GM12878 (cell line): ENCODE results near the gene NHSL1. TPM values are rescaled to one million over a fixed set of nuclear protein-coding genes. Genes with fewer than 3 reads are reported as not detected.

Experiments used
- ATAC-seq: fragments of 200-7000 bp; cut with Tn5 transposase; 3 replicates; pipeline ENCODE4 v1.9.1; 2020; ENCODE audit warnings: mild to moderate bottlenecking, moderate library complexity
- BruUV-seq: library from RNA; stranded (reverse); fragments of 400-500 nt; replicated peaks from 2 replicates; lab custom pipeline; 2021; lab: Mats Ljungman, UMichigan
- CTCF ChIA-PET: fragments of 300-600 bp; sonication (Branson Sonifier 250); formaldehyde crosslinking; extraction: SDS; loops from one replicate; lab custom pipeline; 2021; ENCODE audit warnings: inconsistent platforms; lab: Yijun Ruan, JAX
- POLR2A ChIA-PET: fragments of 350-600 bp; formaldehyde crosslinking; extraction: SDS; loops from one replicate; lab custom pipeline; 2021; ENCODE audit warnings: inconsistent platforms; lab: Charles Lee
- RAD21 ChIA-PET: fragments of 300-600 bp; sonication (Branson Sonifier 250); formaldehyde crosslinking; loops from one replicate; lab custom pipeline; 2023; ENCODE audit warnings: antibody characterized with exemption; ENCODE audit not compliant: unreplicated experiment; lab: Charles Lee
- SMC1A ChIA-PET: fragments of 300-600 bp; sonication (Branson Sonifier 250); formaldehyde crosslinking; loops from one replicate; lab custom pipeline; 2023; ENCODE audit not compliant: unreplicated experiment, uncharacterized antibody; lab: Charles Lee
- DNase-seq: peaks from one replicate; pipeline ENCODE4 v3.0.0-alpha.2; 2011; ENCODE audit warnings: low read depth, low spot score
- FAIRE-seq: peaks from 3 replicates; lab custom pipeline; 2011; peaks lifted over from hg19 to GRCh38; lab: Jason Lieb, UNC
- H2AFZ ChIP-seq: 2 replicates; pipeline ENCODE4 v1.6.0; 2011; ENCODE audit warnings: low read depth, low read length, control low read depth; ENCODE audit not compliant: control insufficient read depth
- H3K27ac ChIP-seq: 2 replicates; pipeline ENCODE4 v1.5.1; 2011; ENCODE audit warnings: control low read depth; ENCODE audit not compliant: control insufficient read depth, insufficient read depth
- H3K27me3 ChIP-seq, 2 experiments: replicated peaks in 1 of 2; 2 replicates each; pipeline versions ENCODE4 v1.6.0 to v1.6.1; 2011; ENCODE audit warnings: low read length in 1 of 2; ENCODE audit not compliant: control insufficient read depth in 2 of 2, insufficient read depth in 2 of 2
- H3K36me3 ChIP-seq, 2 experiments: 2 replicates each; pipeline ENCODE4 v1.5.1; 2011; ENCODE audit warnings: low read length in 1 of 2; ENCODE audit not compliant: control insufficient read depth in 2 of 2, insufficient read depth in 2 of 2
- H3K4me1 ChIP-seq: 2 replicates; pipeline ENCODE4 v1.6.1; 2011; ENCODE audit warnings: mild to moderate bottlenecking, low read length, moderate library complexity, mixed read lengths; ENCODE audit not compliant: control insufficient read depth, insufficient read depth
- H3K4me2 ChIP-seq: 2 replicates; pipeline ENCODE4 v1.6.0; 2011; ENCODE audit warnings: control low read depth; ENCODE audit not compliant: control insufficient read depth, insufficient read depth
- H3K4me3 ChIP-seq: fragments of 200-600 bp; sonication (generic); 2 replicates; pipeline ENCODE4 v1.5.1; 2016
- H3K79me2 ChIP-seq: 2 replicates; pipeline ENCODE4 v1.6.0; 2011; ENCODE audit warnings: low read length; ENCODE audit not compliant: control insufficient read depth, insufficient read depth
- H3K9ac ChIP-seq: 2 replicates; pipeline ENCODE4 v1.8.0; 2011; ENCODE audit warnings: low read length, control low read depth, mixed read lengths; ENCODE audit not compliant: control insufficient read depth, insufficient read depth
- H3K9me3 ChIP-seq: replicated peaks from 3 replicates; pipeline ENCODE4 v1.5.1; 2011; ENCODE audit warnings: mild to moderate bottlenecking, low read length; ENCODE audit not compliant: control insufficient read depth, insufficient read depth
- H4K20me1 ChIP-seq: 2 replicates; pipeline ENCODE4 v1.6.0; 2011; ENCODE audit not compliant: control insufficient read depth, insufficient read depth
- BCL11A ChIP-seq: IDR thresholded peaks from 2 replicates; pipeline ENCODE4 v1.6.1; 2011; ENCODE audit warnings: low read depth, low read length
- BMI1 ChIP-seq: fragments of 450-650 bp; IDR thresholded peaks from 2 replicates; pipeline ENCODE4 v1.6.1; 2016; ENCODE audit warnings: mild to moderate bottlenecking, moderate library complexity, borderline replicate concordance
- CBX5 ChIP-seq: sonication (generic); IDR thresholded peaks from 2 replicates; pipeline ENCODE4 v1.6.1; 2016; ENCODE audit warnings: low read depth, moderate library complexity, mild to moderate bottlenecking, inconsistent platforms
- CHD1 ChIP-seq: IDR thresholded peaks from 2 replicates; pipeline ENCODE4 v1.6.1; 2012; ENCODE audit warnings: low read depth, low read length, improper control_type of control experiment
- HDGF ChIP-seq: fragments of 450-650 bp; IDR thresholded peaks from 2 replicates; pipeline ENCODE4 v1.6.1; 2016; ENCODE audit warnings: antibody characterized with exemption
- IKZF1 ChIP-seq: fragments of 450-650 bp; conservative IDR thresholded peaks from 2 replicates; pipeline ENCODE4 v1.6.1; 2017; ENCODE audit warnings: antibody characterized with exemption, mild to moderate bottlenecking
- NFXL1 ChIP-seq: fragments of 450-650 bp; IDR thresholded peaks from 2 replicates; pipeline ENCODE4 v1.6.1; 2017; ENCODE audit warnings: antibody characterized with exemption, mild to moderate bottlenecking, borderline replicate concordance
- NFYB ChIP-seq: IDR thresholded peaks from 2 replicates; pipeline ENCODE4 v1.6.1; 2011; ENCODE audit warnings: low read depth, mild to moderate bottlenecking, low read length, improper control_type of control experiment, moderate library complexity; ENCODE audit not compliant: insufficient read depth
- RB1 ChIP-seq: fragments of 450-650 bp; formaldehyde crosslinking; IDR thresholded peaks from 2 replicates; pipeline ENCODE4 v1.6.1; 2017; ENCODE audit warnings: mild to moderate bottlenecking, borderline replicate concordance
- SUZ12 ChIP-seq: fragments of 200-600 bp; sonication (generic); IDR thresholded peaks from one replicate; pipeline ENCODE4 v1.6.1; 2018; ENCODE audit warnings: antibody characterized with exemption, mild to moderate bottlenecking; ENCODE audit not compliant: unreplicated experiment
- ZNF687 ChIP-seq: fragments of 450-650 bp; IDR thresholded peaks from 2 replicates; pipeline ENCODE4 v1.6.1; 2017; ENCODE audit warnings: mild to moderate bottlenecking, moderate library complexity
- ZSCAN29 ChIP-seq: fragments of 450-650 bp; IDR thresholded peaks from 2 replicates; pipeline ENCODE4 v1.6.1; 2017; ENCODE audit warnings: mild to moderate bottlenecking, moderate library complexity
- ZZZ3 ChIP-seq: IDR thresholded peaks from 2 replicates; pipeline ENCODE4 v1.6.1; 2011; ENCODE audit warnings: low read depth; ENCODE audit not compliant: control insufficient read depth, insufficient read length
- WGBS: methylation state at CpG from one replicate; pipeline ENCODE4 v1.1.6; 2016; ENCODE audit warnings: low lambda C conversion rate; ENCODE audit not compliant: insufficient replicate concordance, insufficient coverage; ENCODE audit errors: missing lambda C conversion rate; 5-methylcytosine and 5-hydroxymethylcytosine counted together
- in situ Hi-C: fragments of 300-500 bp; cut with MboI; formaldehyde crosslinking; loops from 9 replicates; pipeline ENCODE4 v1.14.3; 2018; ENCODE audit warnings: mixed read lengths
- intact Hi-C: fragments of 100-400 bp; cut with micrococcal nuclease; formaldehyde crosslinking; loops from one replicate; pipeline ENCODE4 v1.14.2; 2022; ENCODE audit not compliant: unreplicated experiment
- polyA plus RNA-seq, 11 experiments: library from polyadenylated mRNA; depleted of rRNA in 4 of 11; unstranded in 6 of 11; stranded (reverse) in 5 of 11; fragments of >200 nt; fragmentation: Nextera tagmentation in 4 of 11; fragmentation: Illumina TruSeq in 1 of 11; extraction: Ambion mirVana in 4 of 11; extraction: Trizol in 1 of 11; gene quantifications; 1 replicate in 1 of 11; 2 replicates in 10 of 11; pipeline versions ENCODE4 v1.2.1 to v1.2.3, GENCODE V29; 2011 to 2016; ENCODE audit warnings: inconsistent platforms in 2 of 11, missing spikeins in 2 of 11, low read depth in 1 of 11
- total RNA-seq, 4 experiments: library from RNA; depleted of rRNA in 3 of 4; stranded (reverse); fragments of >200 nt in 3 of 4; fragmentation: Illumina TruSeq in 1 of 4; extraction: Trizol in 1 of 4; gene quantifications; 2 replicates each; pipeline versions ENCODE4 v1.2.1 to v1.2.3, GENCODE V29; 2013 to 2021

The NHSL1 gene
- total and polyA plus RNA-seq, 10 of the 15 experiments (the other 5 are each of a cell fraction or from before 2014, with no cell fraction given), result 0.26 to 14.1 (median 0.90) TPM

GRCh38 chr6:138456401-138456790 lies 42.9 kb downstream of the NHSL1 start:
- intact Hi-C loops, result loop anchor here (1.0 to 2.0 kb wide), 2 partner anchors 28 to 42 kb away; partner anchors contain the start of gene NHSL1
- no peak overlapping the region for H3K9ac ChIP-seq
- BruUV-seq, result no TSS peak

GRCh38 chr6:138455746-138456400 lies 43.4 kb downstream of the NHSL1 start:
- ATAC-seq, result peak; percentile 92
- no peaks in the 10 kb centered on the region for H3K36me3 ChIP-seq
- no peaks in the 10 kb centered on the region for H3K9me3 ChIP-seq
- in situ Hi-C loops, result no loop called here
- peak; percentile 77 for DNase-seq
- H2AFZ ChIP-seq, result no peak overlapping the region
- ChIA-PET POLR2A (interaction anchor here (0.6 to 2.2 kb wide), 13 partner anchors 11 to 68 kb away, joined by 3 to 12 read pairs (median 4); partner anchors contain the start of genes HEBP2 and NHSL1), RAD21 (interaction anchor here (0.6 to 6.0 kb wide), 23 partner anchors 9 to 1291 kb away, joined by 3 to 55 read pairs (median 5); partner anchors contain the start of gene NHSL1), SMC1A (interaction anchor here (0.7 to 7.8 kb wide), 31 partner anchors 10 to 313 kb away, joined by 3 to 88 read pairs (median 5); partner anchors contain the start of gene NHSL1), CTCF (interaction anchor here (0.6 to 9.5 kb wide), 20 partner anchors 10 to 316 kb away, joined by 3 to 99 read pairs (median 5); partner anchors contain the start of gene NHSL1)
- intact Hi-C loops, result loop anchor here (1.0 to 2.0 kb wide), 2 partner anchors 28 to 43 kb away; partner anchors contain the start of gene NHSL1
- BruUV-seq, result no TSS peak
- no peak overlapping the region for H3K9ac ChIP-seq
- no peak overlapping the region for H3K27ac ChIP-seq
- H3K79me2 ChIP-seq, result no peaks in the 10 kb centered on the region
- WGBS, result under 1% methylated on average over 7 of the region's 7 CpGs
- H3K4me3 ChIP-seq, result no peak overlapping the region
- peak; percentile 88 for FAIRE-seq
- no peaks in the 10 kb centered on the region for H4K20me1 ChIP-seq
- peaks cover 21% of the 10 kb centered on the region for H3K4me1 ChIP-seq
- no peaks in the 10 kb centered on the region for H3K27me3 ChIP-seq
- peak overlapping the region; percentile 54 for H3K4me2 ChIP-seq
- TF ChIP-seq ZNF687 (no peak), BMI1 (peak; percentile 58; the same call in 1 of the 2 replicates), HDGF (no peak), SUZ12 (no peak), CHD1 (no peak), BCL11A (peak; percentile 79), NFXL1 (no peak), CBX5 (no peak), ZZZ3 (no peak), RB1 (no peak)

More at GRCh38 chr6:138456401-138456790, 42.9 kb downstream of the NHSL1 start:
- in situ Hi-C loops, result no loop called here
- H3K4me3 ChIP-seq, result no peak overlapping the region
- ChIA-PET SMC1A (interaction anchor here (0.8 to 7.8 kb wide), 25 partner anchors 11 to 308 kb away, joined by 3 to 88 read pairs (median 7); partner anchors contain the start of gene NHSL1), POLR2A (interaction anchor here (0.8 to 2.2 kb wide), 8 partner anchors 12 to 53 kb away, joined by 3 to 12 read pairs (median 8); no protein-coding TSS in a partner anchor), RAD21 (interaction anchor here (0.6 to 6.0 kb wide), 17 partner anchors 10 to 529 kb away, joined by 3 to 55 read pairs (median 5); partner anchors contain the start of gene NHSL1), CTCF (interaction anchor here (0.6 to 9.5 kb wide), 16 partner anchors 11 to 315 kb away, joined by 3 to 99 read pairs (median 6); partner anchors contain the start of gene NHSL1)
- H2AFZ ChIP-seq, result no peak overlapping the region
- H3K9me3 ChIP-seq, result no peaks in the 10 kb centered on the region
- ATAC-seq (peak; percentile 3), DNase-seq (no peak), FAIRE-seq (peak; percentile 41)
- H4K20me1 ChIP-seq, result no peaks in the 10 kb centered on the region
- H3K27ac ChIP-seq, result no peak overlapping the region
- TF ChIP-seq HDGF, result no peak
- TF ChIP-seq IKZF1, result 0 out of 2 replicates have a peak, but pooled peaks have one; percentile 10
- TF ChIP-seq ZSCAN29, result no peak
- 0 out of 2 replicates have a peak, but pooled peaks have one; percentile 4 for TF ChIP-seq NFYB
- 39% methylated on average over 6 of the region's 6 CpGs for WGBS
- H3K36me3 ChIP-seq, result no peaks in the 10 kb centered on the region
- H3K4me2 ChIP-seq, result peak overlapping the region; percentile 54; the same call in 1 of the 2 replicates
- H3K27me3 ChIP-seq, result no peaks in the 10 kb centered on the region
- H3K4me1 ChIP-seq, result peaks cover 21% of the 10 kb centered on the region
- no peaks in the 10 kb centered on the region for H3K79me2 ChIP-seq
